Transverse colon (tissue), 3 donors: Measurements from ENCODE around the gene STMN3.

Source experiments
- EP300 ChIP-seq: sonication (generic); formaldehyde crosslinking; IDR thresholded peaks from one replicate; pipeline ENCODE4 v1.6.1; 2017; ENCODE audit warnings: antibody characterized with exemption, low read depth
- POLR2A ChIP-seq: fragments of 450-650 bp; IDR thresholded peaks from one replicate; pipeline ENCODE4 v1.6.1; 2016; ENCODE audit warnings: antibody characterized with exemption, mild to moderate bottlenecking, moderate library complexity
- TF ChIP-seq, protein P1 (sequence below), 5 experiments: fragments of 200-600 bp in 3 of 5; fragments of 450-650 bp in 2 of 5; sonication (generic) in 3 of 5; IDR thresholded peaks; 1 replicate in 2 of 5; 2 replicates in 3 of 5; pipeline ENCODE4 v1.5.1; 2016 to 2017; ENCODE audit warnings: antibody characterized with exemption in 5 of 5, inconsistent platforms in 3 of 5, mild to moderate bottlenecking in 2 of 5, moderate library complexity in 1 of 5

DNA sequence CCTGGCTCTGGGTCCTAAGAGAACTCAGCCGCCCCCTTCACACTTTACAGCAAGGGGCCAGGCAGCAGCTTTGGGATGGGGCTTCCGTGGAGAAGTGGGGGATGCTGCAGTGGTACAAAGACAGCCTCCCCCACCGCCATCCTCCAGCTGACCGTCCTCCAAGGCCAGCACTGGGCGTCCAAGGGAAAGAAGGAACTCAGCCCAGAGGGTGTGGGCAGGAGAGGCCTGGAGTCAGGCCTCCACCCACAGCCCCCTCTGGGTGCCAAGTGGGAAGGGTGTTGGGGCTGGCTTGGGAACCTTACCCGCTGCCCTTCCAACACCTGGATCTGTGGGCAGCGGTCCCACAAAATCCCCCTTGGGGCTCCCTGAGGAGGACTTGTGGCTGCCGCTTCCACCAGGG, 13.1 kb downstream of the STMN3 start:
- TF ChIP-seq, protein P1, sequence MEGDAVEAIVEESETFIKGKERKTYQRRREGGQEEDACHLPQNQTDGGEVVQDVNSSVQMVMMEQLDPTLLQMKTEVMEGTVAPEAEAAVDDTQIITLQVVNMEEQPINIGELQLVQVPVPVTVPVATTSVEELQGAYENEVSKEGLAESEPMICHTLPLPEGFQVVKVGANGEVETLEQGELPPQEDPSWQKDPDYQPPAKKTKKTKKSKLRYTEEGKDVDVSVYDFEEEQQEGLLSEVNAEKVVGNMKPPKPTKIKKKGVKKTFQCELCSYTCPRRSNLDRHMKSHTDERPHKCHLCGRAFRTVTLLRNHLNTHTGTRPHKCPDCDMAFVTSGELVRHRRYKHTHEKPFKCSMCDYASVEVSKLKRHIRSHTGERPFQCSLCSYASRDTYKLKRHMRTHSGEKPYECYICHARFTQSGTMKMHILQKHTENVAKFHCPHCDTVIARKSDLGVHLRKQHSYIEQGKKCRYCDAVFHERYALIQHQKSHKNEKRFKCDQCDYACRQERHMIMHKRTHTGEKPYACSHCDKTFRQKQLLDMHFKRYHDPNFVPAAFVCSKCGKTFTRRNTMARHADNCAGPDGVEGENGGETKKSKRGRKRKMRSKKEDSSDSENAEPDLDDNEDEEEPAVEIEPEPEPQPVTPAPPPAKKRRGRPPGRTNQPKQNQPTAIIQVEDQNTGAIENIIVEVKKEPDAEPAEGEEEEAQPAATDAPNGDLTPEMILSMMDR (IDR thresholded peaks at IDR 0.05), result no peak
- no peak for TF ChIP-seq EP300
- no peak for TF ChIP-seq POLR2A
